ENCODE data around the gene XDH. TPM values are rescaled to one million over a fixed set of nuclear protein-coding genes. Genes with fewer than 3 reads are reported as not detected.

The XDH gene
- polyA plus RNA-seq, 12 donors: 0.11 to 11.0 (median 0.12) TPM; not detected in 9

Other genes starting within 250 kb of the XDH start
- gene CAPN14, start 197.2 kb downstream of the XDH start, polyA plus RNA-seq (ENCODE audit: insufficient read length in 12 of 12): under 1 TPM in 4 of 12 donors, not detected in 8; 0.04 to 0.14 (median 0.08) TPM
- 1 to 10 TPM in 11 of 12 donors, not detected in 1; 3.4 to 5.1 (median 4.2) TPM for gene EHD3, start 180.6 kb downstream of the XDH start, polyA plus RNA-seq (ENCODE audit: insufficient read length in 12 of 12)
- gene SRD5A2, start 166.2 kb upstream of the XDH start, polyA plus RNA-seq (ENCODE audit: insufficient read length in 12 of 12): under 1 TPM in 8 of 12 donors, not detected in 4; 0.03 to 0.08 (median 0.05) TPM

All from muscle of arm (tissue), 12 donors.